ENCODE measurements around the gene ZNF791. TPM values are rescaled to one million over a fixed set of nuclear protein-coding genes. Genes with fewer than 3 reads are reported as not detected.

The ZNF791 gene
- total and polyA plus RNA-seq, 2 donors (not counting 1 experiment from before 2014, with no cell fraction given): 11.4 to 12.2 TPM

GRCh38 chr19:12667731-12668302 lies 57.1 kb downstream of the ZNF791 start:
- no peak for TF ChIP-seq EZH2 (IDR thresholded peaks at IDR 0.05; ENCODE audit: low read length, missing control alignments)
- TF ChIP-seq CTCF (conservative IDR thresholded peaks at IDR 0.05 in 1 of 2, IDR thresholded peaks at IDR 0.05 in 1 of 2; ENCODE audit: low read depth in 1 of 2, low read length in 2 of 2): no peak
- H3K27me3 ChIP-seq (ENCODE audit: control insufficient read depth, insufficient read depth, low read length): no peaks in the 10 kb centered on the region
- no peaks in the 10 kb centered on the region for H4K20me1 ChIP-seq (ENCODE audit: control insufficient read depth, extremely low read depth, insufficient read depth, low read length)
- peaks cover 30% of the 10 kb centered on the region for H3K79me2 ChIP-seq (ENCODE audit: control insufficient read depth, insufficient read depth, low read length)
- H3K4me2 ChIP-seq (ENCODE audit: extremely low read depth, insufficient read depth, low read length): peak overlapping the region; percentile 77
- no peaks in the 10 kb centered on the region for H3K9me3 ChIP-seq (ENCODE audit: control insufficient read depth, insufficient read depth, low read depth, low read length)
- peaks cover 12% of the 10 kb centered on the region for H3K4me1 ChIP-seq (ENCODE audit: control insufficient read depth, extremely low read depth, insufficient read depth, low read length)
- H3K4me3 ChIP-seq (replicated peaks in 1 of 4; ENCODE audit: control extremely low read depth in 1 of 4, insufficient read depth in 1 of 4, low read depth in 3 of 4, low read length in 4 of 4): peak overlapping the region in 2 of 4 experiments; percentile 86 to 90
- no peak for DNase-seq (ENCODE audit: low read depth in 2 of 2)
- H3K27ac ChIP-seq (ENCODE audit: insufficient read depth, low read length): no peak overlapping the region
- H3K36me3 ChIP-seq (ENCODE audit: control insufficient read depth, insufficient read depth, low read length): peaks cover 7% of the 10 kb centered on the region
- H2AFZ ChIP-seq (ENCODE audit: low read length): no peak overlapping the region
- H3K9ac ChIP-seq (ENCODE audit: insufficient read depth, low read length): no peak overlapping the region

GRCh38 chr19:12668346-12668745 lies 57.6 kb downstream of the ZNF791 start:
- H3K27me3 ChIP-seq (ENCODE audit: control insufficient read depth, insufficient read depth, low read length): no peaks in the 10 kb centered on the region
- peak overlapping the region; percentile 91 for H3K9ac ChIP-seq (ENCODE audit: insufficient read depth, low read length)
- no peaks in the 10 kb centered on the region for H3K9me3 ChIP-seq (ENCODE audit: control insufficient read depth, insufficient read depth, low read depth, low read length)
- TF ChIP-seq EZH2 (IDR thresholded peaks at IDR 0.05; ENCODE audit: low read length, missing control alignments) (no peak), CTCF (conservative IDR thresholded peaks at IDR 0.05 in 1 of 2, IDR thresholded peaks at IDR 0.05 in 1 of 2; ENCODE audit: low read depth in 1 of 2, low read length in 2 of 2) (no peak)
- peak overlapping the region; percentile 86 to 94 (median 88) for H3K4me3 ChIP-seq (replicated peaks in 1 of 4; ENCODE audit: control extremely low read depth in 1 of 4, insufficient read depth in 1 of 4, low read depth in 3 of 4, low read length in 4 of 4)
- H4K20me1 ChIP-seq (ENCODE audit: control insufficient read depth, extremely low read depth, insufficient read depth, low read length): no peaks in the 10 kb centered on the region
- peak overlapping the region; percentile 100 for H3K27ac ChIP-seq (ENCODE audit: insufficient read depth, low read length)
- H3K4me2 ChIP-seq (ENCODE audit: extremely low read depth, insufficient read depth, low read length): peak overlapping the region; percentile 77
- H3K4me1 ChIP-seq (ENCODE audit: control insufficient read depth, extremely low read depth, insufficient read depth, low read length): peaks cover 12% of the 10 kb centered on the region
- H3K79me2 ChIP-seq (ENCODE audit: control insufficient read depth, insufficient read depth, low read length): peaks cover 30% of the 10 kb centered on the region
- no peak overlapping the region for H2AFZ ChIP-seq (ENCODE audit: low read length)
- peaks cover 9% of the 10 kb centered on the region for H3K36me3 ChIP-seq (ENCODE audit: control insufficient read depth, insufficient read depth, low read length)
- no peak for DNase-seq (ENCODE audit: low read depth in 2 of 2)

DNA sequence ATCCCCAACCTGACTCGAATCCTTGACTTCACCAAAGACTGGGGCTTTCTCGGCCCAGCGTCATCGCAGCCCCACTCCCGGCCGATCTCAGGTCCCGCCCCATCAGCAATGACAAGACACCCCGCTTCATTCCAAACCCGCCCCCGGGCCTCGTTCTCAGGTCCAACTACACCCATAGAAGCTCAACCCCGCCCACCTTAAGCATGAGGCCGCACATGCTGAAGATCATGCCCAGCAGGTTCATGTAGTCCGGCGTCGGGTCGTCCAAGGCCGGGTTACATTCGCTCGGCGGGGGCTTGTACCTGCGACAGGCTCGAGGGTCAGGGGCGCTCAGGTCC lies 58.2 kb downstream of the ZNF791 start:
- Histone ChIP-seq H3K36me3 (ENCODE audit: control insufficient read depth, insufficient read depth, low read length) (peaks cover 10% of the 10 kb centered on the region), H3K27ac (ENCODE audit: insufficient read depth, low read length) (peak overlapping the region; percentile 100), H4K20me1 (ENCODE audit: control insufficient read depth, extremely low read depth, insufficient read depth, low read length) (no peaks in the 10 kb centered on the region), H2AFZ (ENCODE audit: low read length) (peak overlapping the region; percentile 97), H3K4me3 (replicated peaks in 1 of 4; ENCODE audit: control extremely low read depth in 1 of 4, insufficient read depth in 1 of 4, low read depth in 3 of 4, low read length in 4 of 4) (peak overlapping the region; percentile 86 to 94 (median 88)), H3K27me3 (ENCODE audit: control insufficient read depth, insufficient read depth, low read length) (no peaks in the 10 kb centered on the region), H3K9ac (ENCODE audit: insufficient read depth, low read length) (peak overlapping the region; percentile 91), H3K4me1 (ENCODE audit: control insufficient read depth, extremely low read depth, insufficient read depth, low read length) (peaks cover 12% of the 10 kb centered on the region), H3K4me2 (ENCODE audit: extremely low read depth, insufficient read depth, low read length) (peak overlapping the region; percentile 77), H3K79me2 (ENCODE audit: control insufficient read depth, insufficient read depth, low read length) (peaks cover 30% of the 10 kb centered on the region), H3K9me3 (ENCODE audit: control insufficient read depth, insufficient read depth, low read depth, low read length) (no peaks in the 10 kb centered on the region)
- DNase-seq (ENCODE audit: low read depth in 2 of 2): peak; percentile 55 to 67
- TF ChIP-seq EZH2 (IDR thresholded peaks at IDR 0.05; ENCODE audit: low read length, missing control alignments): no peak
- TF ChIP-seq CTCF (conservative IDR thresholded peaks at IDR 0.05 in 1 of 2, IDR thresholded peaks at IDR 0.05 in 1 of 2; ENCODE audit: low read depth in 1 of 2, low read length in 2 of 2): no peak
